Prostate gland (tissue), 2 donors: Measurements from ENCODE around the gene SEMA5A.

Source experiments
- POLR2A ChIP-seq: fragments of 450-650 bp; IDR thresholded peaks from one replicate; pipeline ENCODE4 v1.6.1; 2016; ENCODE audit warnings: antibody characterized with exemption, mild to moderate bottlenecking
- POLR2AphosphoS5 ChIP-seq: sonication (generic); formaldehyde crosslinking; IDR thresholded peaks from one replicate; pipeline ENCODE4 v1.6.1; 2017; ENCODE audit warnings: antibody characterized with exemption
- TF ChIP-seq, protein P1 (sequence below), 4 experiments: fragments of 200-600 bp in 2 of 4; fragments of 450-650 bp in 2 of 4; sonication (generic) in 2 of 4; IDR thresholded peaks; 1 replicate in 3 of 4; 2 replicates in 1 of 4; pipeline ENCODE4 v1.5.1; 2016 to 2019; ENCODE audit warnings: antibody characterized with exemption in 4 of 4, mild to moderate bottlenecking in 2 of 4, moderate library complexity in 2 of 4

DNA sequence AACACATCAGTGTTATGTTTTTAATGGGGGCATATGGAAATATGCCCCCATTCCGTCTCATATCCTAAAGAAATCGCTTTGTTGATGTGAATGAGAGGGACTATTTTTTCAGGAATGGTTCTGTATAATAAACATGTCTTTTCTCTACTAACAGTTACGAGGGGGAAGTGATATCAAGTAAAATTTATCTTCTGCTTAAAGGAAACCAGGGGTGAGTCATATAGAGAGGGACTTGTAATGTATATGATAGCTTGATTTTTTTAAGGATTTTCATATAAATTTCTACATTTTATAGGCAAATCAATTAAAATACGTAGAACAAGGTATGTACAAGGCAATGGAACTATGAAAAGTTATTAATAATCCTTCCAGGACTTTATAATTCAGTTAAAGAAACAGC, 207.1 kb downstream of the SEMA5A start:
- TF ChIP-seq, protein P1, sequence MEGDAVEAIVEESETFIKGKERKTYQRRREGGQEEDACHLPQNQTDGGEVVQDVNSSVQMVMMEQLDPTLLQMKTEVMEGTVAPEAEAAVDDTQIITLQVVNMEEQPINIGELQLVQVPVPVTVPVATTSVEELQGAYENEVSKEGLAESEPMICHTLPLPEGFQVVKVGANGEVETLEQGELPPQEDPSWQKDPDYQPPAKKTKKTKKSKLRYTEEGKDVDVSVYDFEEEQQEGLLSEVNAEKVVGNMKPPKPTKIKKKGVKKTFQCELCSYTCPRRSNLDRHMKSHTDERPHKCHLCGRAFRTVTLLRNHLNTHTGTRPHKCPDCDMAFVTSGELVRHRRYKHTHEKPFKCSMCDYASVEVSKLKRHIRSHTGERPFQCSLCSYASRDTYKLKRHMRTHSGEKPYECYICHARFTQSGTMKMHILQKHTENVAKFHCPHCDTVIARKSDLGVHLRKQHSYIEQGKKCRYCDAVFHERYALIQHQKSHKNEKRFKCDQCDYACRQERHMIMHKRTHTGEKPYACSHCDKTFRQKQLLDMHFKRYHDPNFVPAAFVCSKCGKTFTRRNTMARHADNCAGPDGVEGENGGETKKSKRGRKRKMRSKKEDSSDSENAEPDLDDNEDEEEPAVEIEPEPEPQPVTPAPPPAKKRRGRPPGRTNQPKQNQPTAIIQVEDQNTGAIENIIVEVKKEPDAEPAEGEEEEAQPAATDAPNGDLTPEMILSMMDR (IDR thresholded peaks at IDR 0.05) = no peak
- TF ChIP-seq POLR2A (no peak), POLR2AphosphoS5 (no peak)
